Activated CD4-positive, CD25-positive, alpha-beta regulatory T cell treated with anti-CD3 and anti-CD28 coated beads, Interleukin-2, amount 50 U/mL, for 72 hours (primary cell): Measurements from ENCODE around the gene BMP6.

Experiments used
- DNase-seq: peaks from one replicate; pipeline ENCODE4 v3.0.0; 2021

The BMP6 gene

GRCh38 chr6:7720346-7720745 is 5.6 kb upstream of the BMP6 start:
- no peak for DNase-seq

DNA sequence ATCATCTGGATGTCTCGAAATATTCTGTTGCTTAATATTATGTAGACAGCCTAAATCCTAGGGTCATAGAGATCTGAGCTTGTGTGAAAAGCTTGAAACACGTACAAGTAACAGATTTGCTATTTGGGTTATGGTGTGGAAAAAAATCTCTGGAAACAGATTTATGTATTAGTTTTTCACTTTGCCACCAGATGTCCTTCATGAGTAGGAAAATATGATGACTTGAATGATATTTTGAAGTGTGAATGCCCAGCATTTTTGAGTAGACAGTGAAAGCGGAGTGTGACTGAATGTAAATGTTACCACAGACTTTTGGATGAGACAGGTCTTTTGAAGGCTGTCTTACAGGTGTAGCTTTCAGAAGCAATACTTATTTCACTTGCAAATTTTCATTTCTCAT is 4.2 kb upstream of the BMP6 start:
- no peak for DNase-seq

DNA sequence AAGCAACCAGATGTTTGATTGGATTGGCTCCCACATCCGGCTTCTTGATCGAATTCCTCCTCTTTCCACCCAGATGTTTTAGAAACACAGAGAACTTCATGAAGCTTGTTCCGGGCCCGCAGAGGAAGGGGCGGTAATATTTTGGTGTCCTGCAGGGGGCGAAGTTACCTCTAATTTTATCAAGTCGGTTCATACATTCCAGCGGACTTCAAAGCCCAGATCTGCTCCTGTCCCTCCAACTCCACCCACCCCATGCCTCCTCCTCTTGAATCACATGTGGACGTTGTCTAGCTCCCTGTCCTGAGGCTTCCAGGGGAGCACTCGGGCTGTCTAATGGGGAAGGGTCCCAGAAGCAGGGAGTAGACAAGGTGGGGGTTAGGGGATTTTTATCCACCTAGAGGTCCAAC is 2.9 kb upstream of the BMP6 start:
- peak; percentile 56 for DNase-seq

DNA sequence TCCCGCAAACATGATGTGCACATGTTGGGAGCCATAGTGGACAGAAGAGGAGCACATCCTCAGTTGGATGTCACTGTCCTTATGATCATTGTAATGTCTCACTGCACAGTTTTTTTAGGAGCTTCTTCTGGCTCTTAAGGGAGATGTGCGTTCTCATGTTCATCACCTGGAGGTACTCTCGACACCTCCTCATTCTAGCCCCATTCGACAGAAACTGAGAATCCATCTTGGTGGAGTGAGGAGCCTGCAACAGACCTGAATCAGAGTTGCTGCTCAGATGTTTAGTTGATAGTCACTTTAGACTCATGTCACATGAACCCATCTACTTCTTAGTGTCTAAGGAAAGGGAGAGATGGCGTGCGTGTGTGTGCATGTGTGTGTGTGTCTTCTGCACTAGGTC is 2.3 kb upstream of the BMP6 start:
- DNase-seq: no peak

DNA sequence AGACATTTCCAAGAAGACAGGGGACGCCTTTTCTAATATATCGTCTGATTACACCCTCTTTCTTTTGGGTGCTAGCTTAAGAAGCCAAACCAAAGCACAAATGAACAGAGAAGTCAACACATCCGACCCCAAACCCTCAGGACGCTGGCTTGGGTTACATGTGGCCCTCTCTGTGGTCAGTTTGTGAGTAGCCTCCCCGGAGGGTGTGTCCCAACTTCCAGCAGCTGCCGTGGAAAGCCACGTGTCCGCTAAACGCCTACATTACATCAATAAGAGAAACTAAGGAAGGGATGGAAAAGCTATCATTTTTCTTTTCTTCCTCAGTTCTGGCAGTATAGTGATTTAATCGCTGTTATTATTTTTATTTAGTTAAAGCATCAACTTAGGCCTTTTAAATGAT is 487 bp upstream of the BMP6 start:
- DNase-seq: no peak

GRCh38 chr6:7726416-7727085 is 652 bp downstream of the BMP6 start:
- peak; percentile 30 for DNase-seq

DNA sequence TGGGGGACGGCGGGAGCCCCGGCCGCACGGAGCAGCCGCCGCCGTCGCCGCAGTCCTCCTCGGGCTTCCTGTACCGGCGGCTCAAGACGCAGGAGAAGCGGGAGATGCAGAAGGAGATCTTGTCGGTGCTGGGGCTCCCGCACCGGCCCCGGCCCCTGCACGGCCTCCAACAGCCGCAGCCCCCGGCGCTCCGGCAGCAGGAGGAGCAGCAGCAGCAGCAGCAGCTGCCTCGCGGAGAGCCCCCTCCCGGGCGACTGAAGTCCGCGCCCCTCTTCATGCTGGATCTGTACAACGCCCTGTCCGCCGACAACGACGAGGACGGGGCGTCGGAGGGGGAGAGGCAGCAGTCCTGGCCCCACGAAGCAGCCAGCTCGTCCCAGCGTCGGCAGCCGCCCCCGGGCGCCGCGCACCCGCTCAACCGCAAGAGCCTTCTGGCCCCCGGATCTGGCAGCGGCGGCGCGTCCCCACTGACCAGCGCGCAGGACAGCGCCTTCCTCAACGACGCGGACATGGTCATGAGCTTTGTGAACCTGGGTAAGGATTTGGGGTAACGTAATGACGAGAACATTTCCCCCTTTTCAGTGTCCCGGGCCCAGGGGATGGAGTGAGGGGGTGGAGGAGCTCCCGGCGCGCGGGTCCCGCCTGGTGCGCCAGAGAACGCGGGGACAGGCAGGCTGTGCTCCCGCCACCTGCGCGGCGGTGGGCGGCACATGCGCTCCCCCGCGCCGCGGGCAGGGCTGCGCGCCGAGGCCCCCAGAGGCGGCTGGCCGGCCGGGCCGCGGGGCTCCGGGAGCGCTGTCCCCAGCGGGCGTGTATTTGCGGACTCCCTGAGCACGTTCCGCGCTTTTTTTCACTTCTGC is 1.4 kb downstream of the BMP6 start:
- DNase-seq: no peak

DNA sequence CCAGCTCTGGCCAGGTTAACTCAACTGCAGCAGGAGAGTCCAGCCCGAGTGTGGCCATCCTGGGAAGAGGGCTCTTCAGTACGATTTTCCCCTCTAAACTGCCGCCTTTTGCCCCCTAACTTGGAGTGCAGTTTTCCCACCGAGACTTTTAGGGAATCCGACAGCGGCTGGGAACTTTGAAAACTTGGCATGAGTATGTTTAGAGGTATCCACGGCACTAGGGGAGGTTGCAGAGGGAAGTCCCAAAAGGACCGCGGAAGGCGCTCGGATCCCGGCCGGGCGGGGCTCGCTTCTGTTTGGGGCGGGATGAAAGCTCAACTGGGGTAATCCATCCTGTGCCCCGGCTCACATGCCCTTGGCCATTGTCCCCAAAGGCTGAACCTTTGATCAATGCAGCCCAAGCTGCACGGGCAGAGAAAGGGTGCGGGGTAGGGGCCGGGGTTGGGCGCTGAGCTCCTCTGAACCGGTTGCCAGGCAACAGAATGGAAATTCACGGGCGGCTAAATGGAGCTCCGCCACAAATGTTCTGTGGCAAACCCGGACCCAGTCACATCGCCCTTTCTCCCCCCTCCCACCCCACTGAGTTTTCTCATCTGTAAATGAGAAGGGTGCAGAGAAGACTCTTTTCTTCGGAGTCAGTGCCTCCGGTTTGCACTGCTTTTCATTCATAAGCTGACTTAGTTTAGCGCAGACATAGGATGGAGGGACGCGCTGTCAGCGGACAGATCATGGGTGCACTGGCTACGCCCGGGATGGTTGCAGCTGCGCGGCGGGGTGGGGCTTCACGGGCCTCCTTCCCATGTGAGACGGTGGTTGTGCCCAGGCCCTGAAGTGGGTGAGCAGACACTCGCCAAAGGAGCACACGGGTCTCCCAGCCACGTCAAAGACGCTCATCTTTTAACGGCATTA is 2.3 kb downstream of the BMP6 start:
- no peak for DNase-seq

DNA sequence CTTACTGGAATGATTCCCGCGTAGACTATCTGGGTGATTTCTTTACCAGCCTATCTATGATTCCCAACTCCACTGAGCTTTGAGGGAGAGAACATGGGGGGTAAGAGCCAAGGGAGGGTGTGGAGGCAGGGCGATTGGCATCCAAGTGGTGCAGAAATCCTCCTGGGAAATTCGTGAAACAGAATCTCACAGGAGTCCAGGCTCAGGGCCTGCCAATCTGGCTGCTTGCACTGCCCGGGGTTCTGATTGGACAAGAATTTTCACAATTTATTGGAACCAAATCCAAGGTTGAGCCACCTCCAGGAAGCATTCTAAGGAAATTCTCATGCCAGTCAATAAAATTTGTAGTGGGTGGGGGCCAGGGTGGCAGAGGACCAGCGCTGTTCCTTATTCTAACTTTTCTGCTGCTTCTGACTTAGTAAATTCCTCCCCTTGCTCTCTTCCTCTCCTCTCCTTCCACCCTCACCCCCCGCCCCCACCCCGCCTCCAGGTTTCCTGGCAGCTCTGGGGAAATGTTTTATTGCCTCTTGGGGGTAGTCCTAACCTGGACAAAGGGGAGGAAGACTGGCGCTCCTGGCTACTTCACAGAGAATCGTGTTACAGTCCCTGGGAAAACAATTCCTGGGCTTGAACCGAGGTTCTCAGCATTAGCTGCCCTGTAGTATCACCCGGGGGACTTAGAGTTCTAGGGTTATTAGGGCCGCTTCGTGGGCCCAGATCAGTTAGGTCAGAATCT is 3.1 kb downstream of the BMP6 start:
- DNase-seq: no peak

DNA sequence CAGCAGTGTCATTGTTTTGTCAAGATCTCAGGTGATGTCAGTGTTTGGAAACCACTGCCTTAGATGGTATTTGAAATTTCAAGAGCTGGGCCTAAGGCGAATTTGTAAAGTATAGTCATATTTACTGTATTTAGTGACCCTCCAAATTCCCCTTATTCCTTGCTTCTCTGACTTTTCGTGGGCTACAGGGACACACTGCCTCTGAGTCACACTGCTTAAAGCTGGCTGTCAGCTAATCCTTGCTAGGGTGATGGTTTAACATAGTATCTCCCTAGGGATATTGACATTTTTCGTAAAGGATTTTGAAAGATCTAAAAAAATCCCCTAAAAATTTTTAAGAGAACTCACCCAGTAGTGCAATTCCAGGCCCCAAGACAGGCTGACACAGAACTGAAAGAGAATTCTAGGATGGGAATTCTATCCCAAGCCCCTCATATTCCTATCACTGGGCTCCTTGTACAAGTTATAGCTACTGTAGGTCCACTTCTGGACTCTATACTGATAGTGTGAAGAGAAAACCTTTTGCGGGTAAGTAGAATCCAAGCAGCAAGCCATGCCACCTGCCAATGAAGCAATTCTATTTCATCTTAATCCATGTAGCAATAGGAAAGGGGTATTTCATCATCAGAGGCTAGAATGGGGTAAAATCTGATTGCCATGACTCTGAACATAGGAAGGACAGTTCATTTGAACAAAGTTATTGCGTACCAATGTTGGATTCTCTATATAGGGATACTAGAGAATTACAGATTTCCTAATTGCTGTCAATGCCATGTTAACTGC is 4.3 kb downstream of the BMP6 start:
- DNase-seq: no peak

- no peak for DNase-seq
Observed at GRCh38 chr6:7730784-7731227, 4.9 kb downstream of the BMP6 start.

DNA sequence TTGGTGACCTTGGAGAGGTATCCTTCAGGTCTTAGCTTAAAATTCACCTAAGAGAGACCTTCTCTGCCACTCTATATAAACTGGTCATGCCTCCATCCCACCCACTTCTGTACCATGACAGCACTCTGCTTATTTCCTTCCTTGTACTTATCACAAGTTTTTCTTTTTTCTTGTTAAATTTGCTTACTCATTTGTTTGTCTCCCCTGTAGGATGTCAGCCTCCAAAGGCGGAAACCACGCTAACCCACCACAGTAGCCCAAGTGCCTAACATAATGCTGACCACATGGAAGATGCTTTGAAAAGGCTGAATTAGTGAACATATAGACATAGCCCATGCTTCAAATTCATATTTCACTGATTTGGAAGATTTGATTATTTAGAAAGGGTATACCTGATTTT is 5.4 kb downstream of the BMP6 start:
- DNase-seq: no peak

- no peak for DNase-seq
Observed at GRCh38 chr6:7732228-7732627, 6.3 kb downstream of the BMP6 start.

DNA sequence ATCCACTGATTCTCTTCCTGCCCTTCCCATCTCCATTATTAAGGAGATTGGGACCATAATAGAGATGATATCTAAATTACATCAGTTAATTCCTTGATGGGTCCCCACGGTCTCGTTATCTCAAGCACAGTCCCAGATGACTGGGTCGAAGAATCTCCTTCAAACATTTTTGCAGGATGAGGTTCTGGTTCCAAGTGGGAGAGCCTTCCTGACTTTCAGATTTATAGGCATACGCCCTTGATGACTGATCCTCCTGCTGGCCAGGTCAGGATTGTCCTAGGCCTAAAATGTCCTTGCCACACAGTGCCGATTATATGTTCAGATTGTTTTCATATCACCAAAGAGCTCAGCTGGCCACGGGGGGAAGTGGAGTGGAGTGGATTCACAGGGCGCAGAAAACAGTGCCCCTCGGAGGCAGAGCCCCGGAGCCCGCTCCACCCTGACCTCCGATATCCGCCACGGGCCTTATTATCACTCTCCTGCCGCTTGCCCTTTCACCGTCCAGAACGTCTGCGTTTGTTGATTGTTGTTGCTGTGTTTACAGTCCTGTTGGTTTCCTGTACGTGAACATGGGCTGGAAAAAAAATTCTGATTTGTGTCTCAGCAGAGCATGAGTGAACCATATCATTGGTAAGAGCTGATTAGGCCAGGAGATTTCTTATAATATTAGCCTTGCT is 8.9 kb downstream of the BMP6 start:
- no peak for DNase-seq

DNA sequence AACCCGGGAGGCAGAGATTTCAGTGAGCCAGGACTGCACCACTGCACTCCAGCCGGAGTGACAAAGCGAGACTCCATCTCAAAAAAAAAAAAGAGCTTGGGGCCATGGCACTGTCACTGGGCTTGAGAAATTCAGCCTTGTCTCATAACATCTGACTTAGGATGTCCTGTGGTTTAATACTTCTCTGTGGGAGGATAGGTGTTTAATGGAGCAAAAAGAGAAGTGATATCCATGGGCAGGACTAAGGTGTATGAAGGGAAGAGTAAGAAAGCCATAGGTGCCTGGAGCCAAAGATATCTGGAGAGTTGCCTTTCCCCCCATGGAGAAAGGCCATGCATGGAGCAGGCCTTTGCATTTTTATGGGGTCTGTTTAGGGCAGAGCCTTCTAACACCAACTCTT is 11.2 kb downstream of the BMP6 start:
- no peak for DNase-seq

GRCh38 chr6:7737867-7738266 is 12.0 kb downstream of the BMP6 start:
- no peak for DNase-seq

DNA sequence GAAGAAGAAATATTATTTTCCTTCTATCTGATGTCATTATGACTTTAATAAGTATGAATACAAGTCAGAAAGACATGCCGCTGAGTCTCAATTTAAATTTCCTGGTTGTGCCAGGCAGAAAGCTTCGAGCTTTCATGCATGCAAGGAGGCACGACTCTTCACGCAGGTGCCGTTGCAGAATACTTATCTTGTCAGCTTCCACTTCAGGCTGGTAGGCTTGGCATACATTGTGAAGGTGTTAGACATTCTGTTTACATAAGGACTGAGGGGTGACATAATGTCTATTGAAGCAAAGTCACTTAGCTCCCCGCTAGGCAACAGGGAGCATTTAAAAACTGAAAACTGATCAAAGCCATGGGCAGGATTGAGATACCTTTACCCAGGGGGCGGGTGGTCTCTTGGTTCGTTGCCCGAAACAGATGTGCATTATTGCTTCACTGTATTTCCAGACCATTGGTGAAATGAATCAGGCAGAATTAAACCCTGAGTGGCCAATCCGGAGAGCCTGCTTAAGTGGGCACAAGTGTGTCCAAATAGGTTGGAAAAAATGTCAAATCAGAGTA is 16.4 kb downstream of the BMP6 start:
- no peak for DNase-seq

- no peak for DNase-seq
Observed at GRCh38 chr6:7745942-7746341, 20.0 kb downstream of the BMP6 start.

DNA sequence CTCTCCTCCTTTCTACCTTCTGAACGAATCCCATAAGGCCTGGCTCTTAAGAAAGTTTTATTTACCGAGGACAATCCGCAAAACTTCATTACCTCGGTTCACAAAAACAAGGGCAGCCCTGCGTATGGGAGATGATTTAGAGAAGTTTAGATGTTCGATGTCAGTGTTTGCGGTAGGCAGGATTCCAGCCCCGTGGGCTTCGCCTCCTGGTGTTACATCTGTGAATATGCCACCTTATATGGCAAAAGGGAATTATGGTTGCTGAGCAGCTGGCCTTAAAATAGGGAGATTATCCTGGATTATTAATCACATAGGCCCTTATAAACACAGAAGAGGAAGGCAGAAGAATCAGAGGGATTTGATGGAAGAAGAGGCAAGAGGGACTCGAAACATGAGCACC is 21.1 kb downstream of the BMP6 start:
- no peak for DNase-seq

GRCh38 chr6:7747433-7747832 is 21.5 kb downstream of the BMP6 start:
- DNase-seq: no peak
